Fibroblast of mammary gland (primary cell): Measurements from ENCODE around the gene SUPT3H.

Experiments
- DNase-seq: peaks from one replicate; pipeline ENCODE4 v3.0.0-alpha.2; 2010; ENCODE audit warnings: low read depth
- H3K4me3 ChIP-seq: 2 replicates; pipeline ENCODE4 v1.5.1; 2011; ENCODE audit warnings: low read depth, mild to moderate bottlenecking, low read length, moderate library complexity; ENCODE audit not compliant: control insufficient read depth
- CTCF ChIP-seq: conservative IDR thresholded peaks from 2 replicates; pipeline ENCODE4 v1.5.1; 2011; ENCODE audit warnings: low read depth, low read length, inconsistent platforms; ENCODE audit not compliant: control insufficient read depth, insufficient read depth

SUPT3H gene

GRCh38 chr6:44779130-44779826 lies 598.5 kb downstream of the SUPT3H start:
- no peak overlapping the region for H3K4me3 ChIP-seq
- TF ChIP-seq CTCF: no peak
- DNase-seq: no peak
